HG02588 (cell line): Measurements from ENCODE around the gene OR1A2.
"Not testable (repeated sequence)": the region's sequence is repeated elsewhere in the genome, so short reads cannot be mapped to it uniquely, and the experiment has no call there.

Experiments
- ATAC-seq: cut with Tn5 transposase; IDR thresholded peaks from one replicate; pipeline ENCODE4 v1.9.1; 2021; ENCODE audit warnings: mild to moderate bottlenecking, moderate library complexity; ENCODE audit not compliant: unreplicated experiment

OR1A2 gene, protein sequence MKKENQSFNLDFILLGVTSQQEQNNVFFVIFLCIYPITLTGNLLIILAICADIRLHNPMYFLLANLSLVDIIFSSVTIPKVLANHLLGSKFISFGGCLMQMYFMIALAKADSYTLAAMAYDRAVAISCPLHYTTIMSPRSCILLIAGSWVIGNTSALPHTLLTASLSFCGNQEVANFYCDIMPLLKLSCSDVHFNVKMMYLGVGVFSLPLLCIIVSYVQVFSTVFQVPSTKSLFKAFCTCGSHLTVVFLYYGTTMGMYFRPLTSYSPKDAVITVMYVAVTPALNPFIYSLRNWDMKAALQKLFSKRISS

DNA sequence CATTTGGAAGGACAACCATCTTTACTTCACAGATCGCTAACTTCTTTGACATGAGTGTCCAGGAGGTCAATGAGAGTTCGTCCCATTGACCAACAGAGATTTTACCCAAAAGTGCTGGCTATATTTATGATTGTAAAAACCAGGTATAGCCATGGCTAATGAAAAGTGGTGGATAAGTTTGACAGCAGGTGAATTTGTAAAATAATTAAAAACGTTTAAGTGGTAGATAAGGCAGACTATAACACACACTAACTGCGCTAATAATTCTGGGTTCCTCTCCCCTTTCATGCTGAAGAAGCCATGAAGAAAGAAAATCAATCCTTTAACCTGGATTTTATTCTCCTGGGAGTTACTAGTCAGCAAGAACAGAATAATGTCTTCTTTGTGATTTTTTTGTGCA is at the start of gene OR1A2:
TSS of gene OR1A2 (plus strand) at position 301 of the 400 bp plus-strand sequence. CDS start at position 301, 0 bp downstream.
- ATAC-seq: no peak

DNA sequence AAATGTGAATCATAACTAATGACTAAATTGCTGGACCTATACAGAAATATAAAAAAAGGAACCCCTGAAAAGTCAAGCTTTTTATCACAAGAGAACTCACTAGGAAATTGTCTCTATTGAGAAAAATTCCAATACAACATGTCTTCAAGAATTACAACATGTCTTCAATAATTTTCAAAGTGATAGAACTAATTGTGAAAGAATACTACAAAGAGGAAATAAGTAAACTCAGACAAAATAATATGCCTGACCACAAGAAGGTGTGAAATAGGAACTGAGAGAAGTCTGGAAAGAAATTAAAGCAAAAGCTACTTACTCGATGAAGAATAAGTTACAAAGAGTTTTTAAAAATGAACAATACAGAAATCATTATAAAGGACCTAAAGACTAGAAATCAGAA is 40.1 kb upstream of the OR1A2 start:
- no peak for ATAC-seq

DNA sequence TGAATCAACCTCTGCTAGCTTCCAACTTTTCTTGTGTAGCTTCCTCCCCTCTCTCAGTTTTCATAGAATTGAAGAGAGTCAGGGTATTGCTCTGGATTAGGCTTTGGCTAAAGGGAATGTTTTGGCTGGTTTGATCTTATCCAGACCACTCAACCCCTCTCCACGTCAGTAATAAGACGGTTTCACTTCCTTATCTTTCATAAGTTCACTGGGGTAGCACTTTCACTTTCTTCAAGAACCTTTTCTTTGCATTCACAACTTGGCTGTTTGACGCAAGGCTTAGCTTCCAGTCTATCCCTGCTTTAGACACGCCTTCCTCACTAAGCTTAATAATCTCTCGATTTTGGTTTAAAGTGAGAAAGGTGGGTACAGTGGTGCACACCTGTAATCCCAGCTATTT is 29.7 kb upstream of the OR1A2 start:
- ATAC-seq: no peak

DNA sequence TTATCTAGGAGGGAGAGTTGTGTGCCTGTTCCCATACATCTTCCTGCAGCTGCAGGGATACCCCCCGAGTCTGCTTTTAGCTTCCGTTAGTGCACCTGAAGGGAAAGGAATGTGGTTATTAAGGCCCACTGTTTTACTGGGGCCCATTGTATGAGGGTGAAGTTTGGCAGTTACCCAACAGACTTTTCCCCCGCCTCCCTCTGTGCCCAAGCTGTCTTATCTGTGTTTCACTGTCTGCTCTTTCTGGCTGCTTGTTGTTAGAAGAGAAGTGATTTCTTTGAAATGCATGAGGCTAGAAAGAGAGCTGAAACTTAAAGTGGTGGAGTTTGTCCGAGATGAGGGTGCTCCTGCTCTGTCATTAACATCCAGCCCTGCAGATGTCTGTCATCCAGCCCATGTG is 7.4 kb upstream of the OR1A2 start:
- ATAC-seq: no peak

DNA sequence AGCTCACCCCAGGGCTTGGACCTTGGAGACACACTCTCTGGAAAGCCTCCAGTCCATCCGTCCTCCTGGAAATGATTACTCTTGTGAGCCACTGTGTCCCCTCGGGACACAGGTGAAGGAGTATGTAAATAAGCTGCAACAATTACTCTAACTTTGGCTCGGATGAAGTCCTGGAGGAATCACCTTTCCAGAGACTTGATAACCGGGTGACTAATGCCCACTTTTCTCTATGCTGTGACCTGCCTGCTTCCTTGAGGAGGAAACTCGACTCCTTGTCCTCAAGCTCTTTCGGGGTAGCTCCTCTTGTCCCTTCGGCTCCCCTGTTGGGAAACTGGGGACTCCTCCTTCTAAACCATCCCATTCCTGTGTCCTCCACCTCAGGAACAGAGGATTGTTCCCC is 10.0 kb downstream of the OR1A2 start, which contains the start of gene OR1A1:
TSS of gene OR1A1 (plus strand) at position 301 of the 400 bp plus-strand sequence. CDS start 7,954 bp downstream, outside the sequence.
- ATAC-seq: no peak

DNA sequence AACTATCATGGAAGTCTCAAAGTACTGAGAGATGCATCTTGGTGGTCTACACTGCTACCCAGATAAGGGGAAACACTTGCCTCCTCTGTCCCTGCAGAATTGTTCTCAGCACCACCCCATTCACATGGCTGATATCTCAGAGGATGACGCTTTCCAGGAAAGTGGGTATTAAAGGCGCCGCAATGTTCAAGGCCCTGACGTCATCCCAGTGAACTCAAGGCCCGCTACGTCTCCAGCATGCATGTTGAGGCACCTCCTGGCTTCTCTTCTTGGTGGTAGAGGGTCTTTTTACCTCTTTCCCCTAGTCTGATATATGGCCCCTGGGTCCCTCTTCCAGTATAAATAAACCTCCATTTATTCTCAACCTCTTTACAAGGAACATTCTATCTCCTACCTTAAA is 11.2 kb downstream of the OR1A2 start:
- ATAC-seq: no peak

DNA sequence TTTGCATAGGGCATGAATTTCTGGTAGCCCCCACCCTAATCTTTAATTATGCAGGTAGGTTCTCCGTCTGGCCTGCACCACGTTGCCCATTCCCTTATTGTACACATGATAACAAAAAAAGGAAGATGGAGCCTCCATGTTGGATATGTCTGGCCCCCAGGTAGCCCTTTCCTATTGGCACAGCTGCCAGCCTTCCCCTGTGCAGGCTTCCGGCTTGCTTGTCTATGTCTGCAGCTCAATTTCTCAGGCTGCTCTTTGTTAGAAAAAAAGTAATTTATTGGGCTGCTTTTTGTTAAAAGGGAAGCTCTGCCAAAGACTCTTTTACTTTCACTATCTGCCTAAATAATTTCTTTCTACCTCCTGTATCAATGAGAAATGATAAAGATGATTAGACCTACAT is 15.7 kb downstream of the OR1A2 start:
- no peak for ATAC-seq

DNA sequence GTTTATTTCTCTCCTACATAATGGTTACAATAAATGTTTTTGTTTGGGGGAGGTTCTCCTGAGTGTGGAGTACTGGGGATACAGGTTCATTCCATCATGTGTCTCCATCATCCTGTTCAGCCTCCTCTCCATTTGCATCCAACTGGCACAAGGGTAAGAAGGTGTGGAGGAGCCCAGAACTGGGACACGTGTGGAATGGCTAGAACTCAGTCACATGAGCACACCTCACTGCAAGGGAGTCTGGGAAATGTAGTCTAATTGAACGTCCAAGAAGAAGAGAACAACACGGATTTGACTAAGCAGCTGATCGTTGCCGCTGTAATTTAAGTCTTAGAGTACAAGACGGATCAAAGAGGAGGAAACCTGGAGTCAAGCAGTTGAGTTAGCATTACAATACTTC is 16.3 kb downstream of the OR1A2 start:
- no peak for ATAC-seq

DNA sequence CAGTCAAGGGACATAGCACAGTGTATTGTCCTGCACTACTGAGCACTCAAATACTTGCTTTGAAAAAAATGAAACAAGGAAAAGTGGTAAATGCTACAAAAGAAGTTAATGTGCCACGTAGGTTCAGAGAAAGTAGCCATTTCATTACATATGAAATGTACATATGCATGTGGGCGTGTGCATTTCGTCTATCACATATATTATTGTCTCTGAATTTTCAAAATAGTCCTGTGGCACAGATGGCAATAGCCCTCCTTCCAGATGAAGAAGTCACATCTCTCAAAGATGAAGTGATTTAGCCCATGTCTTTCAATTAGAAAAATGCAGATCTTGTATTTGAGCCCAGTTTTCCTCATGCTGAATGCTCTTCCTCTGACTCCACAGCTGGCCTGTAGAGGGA is 22.7 kb downstream of the OR1A2 start:
- ATAC-seq: not testable (repeated sequence)

DNA sequence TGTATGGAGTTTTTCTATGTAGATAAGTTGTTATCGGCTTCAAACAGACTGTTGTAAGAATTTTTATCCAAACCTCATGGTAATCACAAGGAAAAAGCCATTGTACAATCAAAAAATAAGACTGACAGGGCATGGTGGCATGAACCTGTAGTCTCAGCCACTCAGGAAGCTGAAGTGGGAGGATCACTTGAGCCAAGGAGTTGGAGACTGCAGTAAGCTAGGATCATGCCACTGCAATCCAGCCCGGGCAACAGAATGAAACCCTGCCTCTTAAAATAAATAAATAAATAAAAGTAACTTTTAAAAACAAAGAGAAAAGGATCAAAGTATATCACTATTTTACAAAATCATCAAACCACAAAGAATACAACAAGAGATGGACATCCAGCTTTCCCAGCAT is 24.5 kb downstream of the OR1A2 start:
- no peak for ATAC-seq

DNA sequence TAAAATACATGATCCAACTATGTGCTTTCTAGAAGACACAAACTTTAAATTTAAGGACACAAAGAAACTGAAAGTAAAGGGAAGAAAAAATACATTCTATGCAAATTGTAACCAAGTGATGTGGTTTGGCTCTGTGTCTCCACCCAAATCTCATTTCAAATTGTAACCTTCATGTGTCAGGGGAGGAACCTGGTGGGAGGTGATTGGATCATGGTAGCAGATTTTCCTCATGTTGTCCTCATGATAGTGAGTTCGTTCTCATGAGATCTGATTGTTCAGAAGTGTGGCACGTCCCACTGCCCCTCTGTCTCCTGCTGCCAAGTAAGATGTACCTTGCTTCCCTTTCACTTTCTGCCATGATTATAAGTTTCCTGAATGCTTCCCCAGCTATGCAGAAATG is 25.2 kb downstream of the OR1A2 start:
- ATAC-seq: no peak

DNA sequence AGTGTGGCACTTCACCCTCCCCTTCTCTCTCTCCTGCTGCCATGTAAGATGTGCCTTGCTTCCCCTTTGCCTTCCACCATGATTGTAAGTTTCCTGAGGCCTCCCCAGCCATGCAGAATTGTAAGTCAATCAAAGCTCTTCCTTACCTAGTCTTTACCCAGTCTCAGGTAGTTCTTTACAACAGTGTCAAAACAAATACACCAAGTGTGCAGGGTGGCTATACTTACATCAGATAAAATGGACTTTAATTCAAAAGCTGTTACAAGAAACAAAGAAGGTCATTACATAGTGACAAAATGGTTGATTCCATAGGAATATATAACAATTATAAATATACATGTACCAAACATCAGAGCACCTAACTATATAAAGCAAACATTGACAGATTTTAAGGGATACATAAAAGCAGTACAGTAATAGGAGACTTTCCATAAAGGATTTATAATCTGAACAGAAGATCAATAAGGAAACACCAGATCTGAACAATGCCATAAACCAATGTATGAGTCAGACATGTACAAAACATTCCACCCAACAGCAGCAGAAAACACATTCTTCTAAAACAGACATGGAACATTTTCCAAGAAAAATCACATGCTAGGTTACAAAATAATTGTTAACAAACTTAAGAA is 27.5 kb downstream of the OR1A2 start:
- ATAC-seq: not testable (repeated sequence)

DNA sequence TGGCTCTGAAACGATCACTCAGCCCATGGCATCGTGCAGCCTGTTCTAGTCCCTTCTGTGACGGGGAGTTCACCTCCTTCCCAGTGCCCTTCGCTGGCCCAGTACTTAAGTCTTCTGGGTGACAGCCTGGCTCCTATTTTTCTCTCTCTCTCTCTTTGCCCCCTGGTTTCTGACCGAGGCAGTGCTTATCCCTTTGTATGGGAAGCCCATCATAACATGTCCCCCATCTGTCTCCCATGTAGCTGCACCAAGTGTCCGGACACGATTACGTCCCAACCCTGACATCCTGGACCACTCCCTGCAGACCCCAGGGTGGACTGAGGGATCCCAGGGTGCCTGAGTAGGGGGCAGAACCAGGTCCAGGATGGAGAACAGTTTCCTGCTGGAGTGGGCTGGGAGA is 35.0 kb downstream of the OR1A2 start:
- ATAC-seq: not testable (repeated sequence)

DNA sequence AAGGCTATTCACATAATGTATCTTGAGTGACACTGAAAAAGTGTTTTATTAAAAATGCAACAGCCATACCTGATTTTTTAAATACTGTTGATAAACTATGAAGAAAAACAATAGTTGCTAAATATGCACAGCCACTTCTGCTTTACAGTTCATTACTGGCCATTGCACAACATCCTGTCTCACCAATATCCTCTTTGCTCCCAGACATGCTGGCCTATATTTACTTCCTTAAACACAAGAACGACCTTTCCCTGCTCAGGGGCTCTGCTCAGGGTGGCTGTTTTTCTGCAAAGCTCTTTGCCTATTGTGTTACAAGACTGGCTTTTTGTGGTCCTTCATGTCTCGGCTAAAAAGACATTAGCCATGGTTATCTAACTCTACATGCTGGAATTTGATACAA is 41.4 kb downstream of the OR1A2 start:
- not testable (repeated sequence) for ATAC-seq

DNA sequence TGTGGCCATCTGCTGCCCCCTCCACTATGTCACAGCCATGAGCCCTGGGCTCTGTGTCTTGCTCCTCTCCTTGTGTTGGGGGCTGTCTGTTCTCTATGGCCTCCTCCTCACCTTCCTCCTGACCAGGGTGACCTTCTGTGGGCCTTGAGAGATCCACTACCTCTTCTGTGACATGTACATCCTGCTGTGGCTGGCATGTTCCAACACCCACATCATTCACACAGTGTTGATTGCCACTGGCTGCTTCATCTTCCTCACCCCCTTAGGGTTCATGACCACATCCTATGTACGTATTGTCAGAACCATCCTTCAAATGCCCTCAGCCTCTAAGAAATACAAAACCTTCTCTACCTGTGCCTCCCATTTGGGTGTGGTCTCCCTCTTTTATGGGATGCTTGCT is 43.7 kb downstream of the OR1A2 start:
- not testable (repeated sequence) for ATAC-seq

DNA sequence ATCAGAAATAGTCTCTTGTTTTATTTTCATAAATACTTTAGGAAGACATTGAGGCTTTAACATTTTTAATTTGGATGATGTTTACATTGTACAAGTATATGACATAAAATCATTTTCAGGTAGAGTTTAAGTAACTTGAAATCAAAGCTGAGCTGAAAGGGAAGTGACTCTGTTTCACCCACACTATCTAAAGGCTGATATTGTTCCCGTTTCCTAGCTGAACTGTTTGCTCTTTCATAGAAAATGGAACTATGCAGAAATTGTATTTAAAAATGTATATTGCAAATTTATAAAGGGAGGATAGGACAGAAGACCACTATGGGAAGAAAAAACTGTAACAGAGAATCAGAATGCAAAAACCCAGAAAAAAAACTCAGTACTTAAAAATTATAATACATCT is 47.5 kb downstream of the OR1A2 start:
- not testable (repeated sequence) for ATAC-seq
